ENCODE measurements around the gene RNF114. TPM values are rescaled to one million over a fixed set of nuclear protein-coding genes. Genes with fewer than 3 reads are reported as not detected.
A peak's percentile ranks its signal among the peaks of the same experiment; 100 is the strongest.
"Not testable (repeated sequence)": the region's sequence is repeated elsewhere in the genome, so short reads cannot be mapped to it uniquely, and the experiment has no call there.

RNF114 gene
- total RNA-seq, 1 experiment from 2014 or later: 88.1 TPM

DNA sequence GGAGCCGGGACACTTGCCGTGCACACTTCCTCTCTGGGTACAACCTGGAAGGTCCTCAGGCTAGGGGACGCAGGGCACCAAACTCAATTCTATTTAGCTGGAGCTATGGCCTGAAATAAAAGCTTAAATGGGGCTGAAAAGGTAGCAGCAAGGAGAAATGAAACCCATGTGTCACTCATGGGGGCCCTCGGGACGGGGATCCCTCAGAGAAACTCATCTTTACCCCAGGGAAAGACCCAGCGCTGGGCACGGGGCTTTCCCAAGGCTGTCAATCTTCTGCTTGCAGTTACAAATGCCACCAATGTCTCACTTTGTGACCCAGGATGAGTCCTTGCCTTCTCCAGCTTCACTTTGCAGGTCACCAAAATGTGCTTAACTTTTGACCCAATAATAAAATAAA, 63.1 kb downstream of the RNF114 start:
- H3K27me3 Mint-ChIP-seq (ENCODE audit: low read depth): no peaks in the 10 kb centered on the region
- CTCF ChIA-PET: interaction anchor here (1.0 to 1.2 kb wide), 2 partner anchors 72 to 81 kb away, joined by 3 to 5 read pairs; no protein-coding TSS in a partner anchor
- TF ChIP-seq, protein P1, sequence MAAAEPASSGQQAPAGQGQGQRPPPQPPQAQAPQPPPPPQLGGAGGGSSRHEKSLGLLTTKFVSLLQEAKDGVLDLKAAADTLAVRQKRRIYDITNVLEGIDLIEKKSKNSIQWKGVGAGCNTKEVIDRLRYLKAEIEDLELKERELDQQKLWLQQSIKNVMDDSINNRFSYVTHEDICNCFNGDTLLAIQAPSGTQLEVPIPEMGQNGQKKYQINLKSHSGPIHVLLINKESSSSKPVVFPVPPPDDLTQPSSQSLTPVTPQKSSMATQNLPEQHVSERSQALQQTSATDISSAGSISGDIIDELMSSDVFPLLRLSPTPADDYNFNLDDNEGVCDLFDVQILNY (CRISPR knock-in tag; IDR thresholded peaks at IDR 0.05): no peak
- TF ChIP-seq, protein P2, sequence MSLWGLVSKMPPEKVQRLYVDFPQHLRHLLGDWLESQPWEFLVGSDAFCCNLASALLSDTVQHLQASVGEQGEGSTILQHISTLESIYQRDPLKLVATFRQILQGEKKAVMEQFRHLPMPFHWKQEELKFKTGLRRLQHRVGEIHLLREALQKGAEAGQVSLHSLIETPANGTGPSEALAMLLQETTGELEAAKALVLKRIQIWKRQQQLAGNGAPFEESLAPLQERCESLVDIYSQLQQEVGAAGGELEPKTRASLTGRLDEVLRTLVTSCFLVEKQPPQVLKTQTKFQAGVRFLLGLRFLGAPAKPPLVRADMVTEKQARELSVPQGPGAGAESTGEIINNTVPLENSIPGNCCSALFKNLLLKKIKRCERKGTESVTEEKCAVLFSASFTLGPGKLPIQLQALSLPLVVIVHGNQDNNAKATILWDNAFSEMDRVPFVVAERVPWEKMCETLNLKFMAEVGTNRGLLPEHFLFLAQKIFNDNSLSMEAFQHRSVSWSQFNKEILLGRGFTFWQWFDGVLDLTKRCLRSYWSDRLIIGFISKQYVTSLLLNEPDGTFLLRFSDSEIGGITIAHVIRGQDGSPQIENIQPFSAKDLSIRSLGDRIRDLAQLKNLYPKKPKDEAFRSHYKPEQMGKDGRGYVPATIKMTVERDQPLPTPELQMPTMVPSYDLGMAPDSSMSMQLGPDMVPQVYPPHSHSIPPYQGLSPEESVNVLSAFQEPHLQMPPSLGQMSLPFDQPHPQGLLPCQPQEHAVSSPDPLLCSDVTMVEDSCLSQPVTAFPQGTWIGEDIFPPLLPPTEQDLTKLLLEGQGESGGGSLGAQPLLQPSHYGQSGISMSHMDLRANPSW (CRISPR knock-in tag; conservative IDR thresholded peaks at IDR 0.05; ENCODE audit: low read depth): no peak
- no peak for TF ChIP-seq SP1 (CRISPR knock-in tag; conservative IDR thresholded peaks at IDR 0.05)
- TF ChIP-seq ZNF396 (CRISPR knock-in tag; IDR thresholded peaks at IDR 0.05; ENCODE audit: borderline replicate concordance): no peak
- TF ChIP-seq TCF7 (CRISPR knock-in tag; IDR thresholded peaks at IDR 0.05; ENCODE audit: low read depth): no peak
- no peak for TF ChIP-seq ETV6 (CRISPR knock-in tag; IDR thresholded peaks at IDR 0.05)
- no peak for TF ChIP-seq TEAD1 (CRISPR knock-in tag; IDR thresholded peaks at IDR 0.05)
- TF ChIP-seq SMAD4 (CRISPR knock-in tag; IDR thresholded peaks at IDR 0.05): no peak
- no peak for TF ChIP-seq GTF2I (CRISPR knock-in tag; conservative IDR thresholded peaks at IDR 0.05)
- no peak for TF ChIP-seq PRRX2 (CRISPR knock-in tag; IDR thresholded peaks at IDR 0.05)
- TF ChIP-seq ARID4B (CRISPR knock-in tag; IDR thresholded peaks at IDR 0.05; ENCODE audit: borderline replicate concordance): no peak
- TF ChIP-seq E2F4 (CRISPR knock-in tag; IDR thresholded peaks at IDR 0.05; ENCODE audit: borderline replicate concordance, low read depth): no peak
- TF ChIP-seq RELA (CRISPR knock-in tag; IDR thresholded peaks at IDR 0.05; ENCODE audit: borderline replicate concordance): no peak
- TF ChIP-seq SOX15 (CRISPR knock-in tag; IDR thresholded peaks at IDR 0.05): no peak
- no peak for TF ChIP-seq NFE2L1 (CRISPR knock-in tag; IDR thresholded peaks at IDR 0.05)
- no peak overlapping the region for H3K4me3 Mint-ChIP-seq
- no peak for DNase-seq (ENCODE audit: low spot score)
- ATAC-seq: no peak
- H3K4me1 Mint-ChIP-seq: 0 out of 2 replicates have a peak, but pooled peaks cover 2% of the 10 kb centered on the region
- no peaks in the 10 kb centered on the region for H3K9me3 Mint-ChIP-seq
- no peaks in the 10 kb centered on the region for H3K36me3 Mint-ChIP-seq
- POLR2A ChIA-PET: no interaction called here
- no peak overlapping the region for H3K27ac Mint-ChIP-seq

DNA sequence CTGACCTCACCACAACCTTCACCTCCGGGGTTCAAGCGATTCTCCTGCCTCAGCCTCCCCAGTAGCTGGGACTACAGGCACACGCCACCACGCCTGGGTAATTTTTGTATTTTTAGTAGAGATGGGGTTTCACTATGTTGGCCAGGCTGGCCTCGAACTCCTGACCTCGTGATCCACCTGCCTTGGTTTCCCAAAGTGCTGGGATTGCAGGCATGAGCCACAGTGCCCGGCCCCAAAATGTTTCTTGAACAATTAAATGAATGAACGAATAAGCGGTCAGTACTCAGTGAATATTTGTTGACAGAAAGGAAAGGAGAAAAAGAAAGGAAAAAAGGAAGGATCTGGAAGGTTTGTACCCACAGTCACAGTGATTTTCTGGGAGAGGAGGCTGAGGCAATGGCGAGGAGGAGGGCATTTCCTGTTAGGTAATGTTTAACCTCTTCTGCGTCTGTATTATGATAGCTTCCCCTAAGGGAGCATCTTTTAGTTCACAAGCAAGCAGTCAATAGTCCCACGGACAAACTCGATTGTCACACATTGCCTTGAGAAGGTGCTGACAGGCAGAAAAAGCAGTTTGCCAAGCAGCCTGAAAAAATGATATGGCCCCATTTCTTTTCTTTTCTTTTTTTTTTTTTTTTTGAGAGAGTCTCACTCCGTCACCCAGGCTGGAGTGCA, 64.5 kb downstream of the RNF114 start:
- H3K36me3 Mint-ChIP-seq; ATAC-seq; H3K27ac Mint-ChIP-seq; H3K27me3 Mint-ChIP-seq (ENCODE audit: low read depth); H3K9me3 Mint-ChIP-seq; DNase-seq (ENCODE audit: low spot score); H3K4me3 Mint-ChIP-seq; H3K4me1 Mint-ChIP-seq: not testable (repeated sequence)
- POLR2A ChIA-PET: interaction anchor here (1.1 kb wide), 1 partner anchor 11 kb away, joined by 4 read pairs; no protein-coding TSS in a partner anchor
- TF ChIP-seq GABPB1 (CRISPR knock-in tag; IDR thresholded peaks at IDR 0.05): peak; percentile 43; the same call in 1 of the 2 replicates
- CTCF ChIA-PET: interaction anchor here (1.2 kb wide), 1 partner anchor 15 kb away, joined by 3 read pairs; no protein-coding TSS in a partner anchor
